WI38 (cell line): ENCODE measurements around the gene MYD88.

ENCODE experiments used
- H3K4me3 ChIP-seq: 2 replicates; pipeline ENCODE4 v1.5.1; 2011; ENCODE audit warnings: low read depth, mild to moderate bottlenecking, control low read depth, low read length
- TF ChIP-seq, protein P1 (sequence below): IDR thresholded peaks from 2 replicates; pipeline ENCODE4 v1.5.1; 2012; ENCODE audit warnings: low read depth, mild to moderate bottlenecking, control low read depth, low read length

The MYD88 gene

GRCh38 chr3:38108649-38109579, 29.5 kb upstream of the MYD88 start:
- H3K4me3 ChIP-seq, result no peak overlapping the region
- TF ChIP-seq, protein P1, sequence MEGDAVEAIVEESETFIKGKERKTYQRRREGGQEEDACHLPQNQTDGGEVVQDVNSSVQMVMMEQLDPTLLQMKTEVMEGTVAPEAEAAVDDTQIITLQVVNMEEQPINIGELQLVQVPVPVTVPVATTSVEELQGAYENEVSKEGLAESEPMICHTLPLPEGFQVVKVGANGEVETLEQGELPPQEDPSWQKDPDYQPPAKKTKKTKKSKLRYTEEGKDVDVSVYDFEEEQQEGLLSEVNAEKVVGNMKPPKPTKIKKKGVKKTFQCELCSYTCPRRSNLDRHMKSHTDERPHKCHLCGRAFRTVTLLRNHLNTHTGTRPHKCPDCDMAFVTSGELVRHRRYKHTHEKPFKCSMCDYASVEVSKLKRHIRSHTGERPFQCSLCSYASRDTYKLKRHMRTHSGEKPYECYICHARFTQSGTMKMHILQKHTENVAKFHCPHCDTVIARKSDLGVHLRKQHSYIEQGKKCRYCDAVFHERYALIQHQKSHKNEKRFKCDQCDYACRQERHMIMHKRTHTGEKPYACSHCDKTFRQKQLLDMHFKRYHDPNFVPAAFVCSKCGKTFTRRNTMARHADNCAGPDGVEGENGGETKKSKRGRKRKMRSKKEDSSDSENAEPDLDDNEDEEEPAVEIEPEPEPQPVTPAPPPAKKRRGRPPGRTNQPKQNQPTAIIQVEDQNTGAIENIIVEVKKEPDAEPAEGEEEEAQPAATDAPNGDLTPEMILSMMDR, result no peak

GRCh38 chr3:38109580-38110313, 28.7 kb upstream of the MYD88 start:
- no peak overlapping the region for H3K4me3 ChIP-seq
- TF ChIP-seq, protein P1, result no peak

DNA sequence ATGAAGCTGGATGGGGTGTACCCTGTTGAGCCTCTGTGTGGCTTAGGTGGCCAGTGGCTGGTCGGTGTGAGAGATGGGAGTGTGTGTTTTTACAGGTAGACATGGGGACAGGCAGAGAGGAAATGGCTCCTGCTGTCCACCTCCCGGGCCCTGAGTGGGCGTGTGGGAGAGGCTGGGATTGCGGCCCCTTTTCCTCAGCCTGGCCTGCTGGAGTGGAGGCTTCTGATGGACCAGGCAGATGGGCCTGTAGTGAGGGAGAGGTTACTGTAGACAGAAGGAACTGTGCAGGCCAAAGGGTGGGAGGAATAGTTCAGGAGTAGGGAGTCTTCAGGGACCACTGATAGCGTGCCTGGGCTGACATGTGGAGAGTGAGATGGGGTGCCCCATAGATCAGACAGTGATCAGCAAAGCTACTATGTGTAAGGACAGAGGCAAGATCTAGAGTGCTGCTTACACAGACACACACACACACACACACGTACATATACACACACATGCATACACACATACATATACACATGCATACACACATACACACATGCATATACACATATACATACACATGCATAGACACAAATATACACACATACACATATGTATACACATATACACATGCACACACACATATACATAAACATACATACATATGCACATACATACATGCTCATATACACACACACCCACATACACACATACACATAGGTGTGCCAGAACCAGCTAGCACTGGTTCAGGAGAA, 28.0 kb upstream of the MYD88 start:
- TF ChIP-seq, protein P1, result no peak
- H3K4me3 ChIP-seq, result no peak overlapping the region

DNA sequence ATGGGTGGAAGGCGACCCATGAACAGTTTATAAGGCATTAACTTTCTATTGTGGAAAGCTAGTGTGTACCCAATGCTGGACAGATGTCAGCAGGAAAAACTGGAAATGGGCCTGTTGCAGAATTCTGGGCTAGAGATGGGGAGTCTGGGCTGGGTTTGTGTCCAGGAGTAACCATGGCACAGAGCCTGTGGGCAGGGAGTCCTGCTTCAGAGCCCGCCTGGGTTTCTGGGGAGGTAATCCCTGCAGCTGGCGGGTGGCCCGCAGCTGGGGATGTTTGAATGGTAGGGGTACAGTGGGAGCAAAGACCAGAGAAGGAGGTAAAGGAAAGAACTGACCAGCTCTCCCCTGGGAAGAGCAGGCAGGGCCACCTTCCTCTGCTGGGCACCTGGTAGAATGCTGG, 27.3 kb upstream of the MYD88 start:
- TF ChIP-seq, protein P1, result no peak
- H3K4me3 ChIP-seq, result no peak overlapping the region

- TF ChIP-seq, protein P1, result no peak
- H3K4me3 ChIP-seq, result no peak overlapping the region
Measured at GRCh38 chr3:38111696-38112377, 26.6 kb upstream of the MYD88 start.

GRCh38 chr3:38112378-38112761, 26.1 kb upstream of the MYD88 start:
- TF ChIP-seq, protein P1, result no peak
- H3K4me3 ChIP-seq, result no peak overlapping the region
